Regular cardiac myocyte (primary cell): ENCODE measurements around the gene RAI2. TPM values are rescaled to one million over a fixed set of nuclear protein-coding genes. Genes with fewer than 3 reads are reported as not detected.

Source experiments
- total RNA-seq: library from RNA; depleted of rRNA; stranded (reverse); fragments of >200 nt; gene quantifications from 2 replicates; pipeline ENCODE4 v1.2.3, GENCODE V29; 2014

RAI2 gene
- 0.38 and 0.56 TPM in 2 replicates for total RNA-seq

GRCh38 chrX:17860811-17861488, at the start of gene RAI2:
Gene RAI2 (minus strand): TSS chrX:17861298. CDS start chrX:17802010, 59,288 bp downstream.

Other genes starting within 250 kb of the RAI2 start
- gene SCML1, start 123.8 kb downstream of the RAI2 start, total RNA-seq = 5.4 and 7.7 TPM in 2 replicates